HG02759 (cell line): ENCODE results near the gene PXDC1.
"Not testable (repeated sequence)": the region's sequence is repeated elsewhere in the genome, so short reads cannot be mapped to it uniquely, and the experiment has no call there.

Source experiments
- ATAC-seq: cut with Tn5 transposase; IDR thresholded peaks from one replicate; pipeline ENCODE4 v1.9.1; 2021; ENCODE audit warnings: mild to moderate bottlenecking, moderate library complexity; ENCODE audit not compliant: unreplicated experiment

Gene PXDC1

DNA sequence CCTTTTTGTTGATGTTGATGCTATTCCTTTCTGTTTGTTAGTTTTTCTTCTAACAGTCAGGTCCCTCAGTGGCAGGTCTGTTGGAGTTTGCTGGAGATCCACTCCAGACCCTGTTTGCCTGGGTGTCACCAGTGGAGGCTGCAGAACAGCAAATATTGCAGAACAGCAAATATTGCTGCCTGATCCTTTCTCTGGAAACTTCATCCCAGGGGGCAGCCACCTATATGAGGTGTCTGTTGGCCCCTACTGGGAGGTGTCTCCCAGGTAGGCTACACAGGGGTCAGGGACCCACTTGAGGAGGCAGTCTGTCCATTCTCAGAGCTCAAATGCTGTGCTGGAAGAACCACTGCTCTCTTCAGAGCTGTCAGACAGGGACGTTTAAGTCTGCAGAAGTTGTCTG lies 74.2 kb downstream of the PXDC1 start:
- not testable (repeated sequence) for ATAC-seq
